ENCODE measurements around the gene CLCN2. TPM values are rescaled to one million over a fixed set of nuclear protein-coding genes. Genes with fewer than 3 reads are reported as not detected.

CLCN2 gene
- total RNA-seq, 1 donor from 2014 or later: 8.1 TPM

DNA sequence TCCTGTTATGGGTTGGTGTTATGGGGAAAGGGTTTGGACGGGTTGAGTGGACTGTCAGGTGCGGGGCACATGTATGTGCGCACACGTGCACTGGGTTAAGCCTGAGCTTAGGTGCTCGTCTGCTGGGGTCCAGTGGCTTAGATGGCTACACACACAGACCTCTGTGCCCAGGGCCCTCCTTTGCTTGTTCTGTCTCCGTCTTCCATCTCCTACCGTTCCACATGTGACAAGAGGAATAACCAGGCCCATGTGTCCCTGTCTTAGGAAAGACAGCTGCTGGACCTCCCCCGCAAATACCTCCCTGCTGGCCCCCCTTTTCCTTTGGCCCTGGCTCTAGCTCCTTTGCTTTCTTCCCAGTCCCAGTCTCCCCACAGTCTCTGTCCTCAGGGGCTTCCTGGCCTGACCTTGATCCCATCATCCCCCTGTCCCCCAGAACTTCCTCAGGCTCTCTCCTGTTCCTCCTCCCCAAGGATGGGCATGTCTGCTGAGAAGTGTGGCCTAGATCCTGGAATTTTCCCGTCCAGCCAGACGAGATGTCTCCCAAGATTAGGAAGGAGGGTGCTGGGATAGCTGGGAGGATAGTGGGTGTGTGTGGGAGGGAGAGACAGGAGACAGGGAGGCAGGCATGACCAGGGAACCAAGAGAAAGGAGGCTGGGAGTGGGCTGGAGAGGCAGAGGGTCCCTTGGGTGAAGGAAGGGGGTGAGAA is 17.4 kb upstream of the CLCN2 start:
- no peaks in the 10 kb centered on the region for H3K36me3 ChIP-seq
- peak in 1 of 2 donors; percentile 9 for TF ChIP-seq POLR2AphosphoS5 (IDR thresholded peaks at IDR 0.05; ENCODE audit: insufficient read depth in 1 of 2, low read depth in 1 of 2)
- TF ChIP-seq, protein P1, sequence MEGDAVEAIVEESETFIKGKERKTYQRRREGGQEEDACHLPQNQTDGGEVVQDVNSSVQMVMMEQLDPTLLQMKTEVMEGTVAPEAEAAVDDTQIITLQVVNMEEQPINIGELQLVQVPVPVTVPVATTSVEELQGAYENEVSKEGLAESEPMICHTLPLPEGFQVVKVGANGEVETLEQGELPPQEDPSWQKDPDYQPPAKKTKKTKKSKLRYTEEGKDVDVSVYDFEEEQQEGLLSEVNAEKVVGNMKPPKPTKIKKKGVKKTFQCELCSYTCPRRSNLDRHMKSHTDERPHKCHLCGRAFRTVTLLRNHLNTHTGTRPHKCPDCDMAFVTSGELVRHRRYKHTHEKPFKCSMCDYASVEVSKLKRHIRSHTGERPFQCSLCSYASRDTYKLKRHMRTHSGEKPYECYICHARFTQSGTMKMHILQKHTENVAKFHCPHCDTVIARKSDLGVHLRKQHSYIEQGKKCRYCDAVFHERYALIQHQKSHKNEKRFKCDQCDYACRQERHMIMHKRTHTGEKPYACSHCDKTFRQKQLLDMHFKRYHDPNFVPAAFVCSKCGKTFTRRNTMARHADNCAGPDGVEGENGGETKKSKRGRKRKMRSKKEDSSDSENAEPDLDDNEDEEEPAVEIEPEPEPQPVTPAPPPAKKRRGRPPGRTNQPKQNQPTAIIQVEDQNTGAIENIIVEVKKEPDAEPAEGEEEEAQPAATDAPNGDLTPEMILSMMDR (IDR thresholded peaks at IDR 0.05): no peak
- TF ChIP-seq POLR2A (IDR thresholded peaks at IDR 0.05): no peak
- no peak for DNase-seq (ENCODE audit: extremely low spot score in 2 of 2)
- H3K27ac ChIP-seq: peak overlapping the region; percentile 91
- no peaks in the 10 kb centered on the region for H3K27me3 ChIP-seq
- intact Hi-C loops (cut with DNase I): loop anchor here (10.0 kb wide), 1 partner anchor 136 kb away; no protein-coding TSS in a partner anchor
- peak overlapping the region; percentile 44 to 89 for H3K4me3 ChIP-seq
- no peaks in the 10 kb centered on the region for H3K9me3 ChIP-seq
- H3K4me1 ChIP-seq: peaks cover 34% of the 10 kb centered on the region

GRCh38 chr3:184377882-184378445 is 16.6 kb upstream of the CLCN2 start, which contains the start of gene THPO:
TSS of gene THPO (minus strand) at chr3:184378207. CDS start at chr3:184376259, 1,948 bp downstream.
- H3K4me1 ChIP-seq: peaks cover 43% of the 10 kb centered on the region
- H3K4me3 ChIP-seq: peak within 1 kb of the TSS; percentile 44 to 89
- H3K27me3 ChIP-seq: no peaks in the 10 kb centered on the region
- no peaks in the 10 kb centered on the region for H3K36me3 ChIP-seq
- DNase-seq (ENCODE audit: extremely low spot score in 2 of 2): no peak
- H3K27ac ChIP-seq: peak within 1 kb of the TSS; percentile 91
- TF ChIP-seq, protein P1 (IDR thresholded peaks at IDR 0.05): no peak
- TF ChIP-seq POLR2AphosphoS5 (IDR thresholded peaks at IDR 0.05; ENCODE audit: insufficient read depth in 1 of 2, low read depth in 1 of 2) (no peak), POLR2A (IDR thresholded peaks at IDR 0.05) (no peak)
- H3K9me3 ChIP-seq: no peaks in the 10 kb centered on the region
- intact Hi-C loops (cut with DNase I): loop anchor here (10.0 kb wide), 1 partner anchor 137 kb away; no protein-coding TSS in a partner anchor

- no peak for DNase-seq (ENCODE audit: extremely low spot score in 2 of 2)
- no peaks in the 10 kb centered on the region for H3K36me3 ChIP-seq
- TF ChIP-seq, protein P1 (IDR thresholded peaks at IDR 0.05): no peak
- TF ChIP-seq POLR2A (IDR thresholded peaks at IDR 0.05) (no peak), POLR2AphosphoS5 (IDR thresholded peaks at IDR 0.05; ENCODE audit: insufficient read depth in 1 of 2, low read depth in 1 of 2) (no peak)
- H3K27me3 ChIP-seq: no peaks in the 10 kb centered on the region
- peak overlapping the region; percentile 91 for H3K27ac ChIP-seq
- no peaks in the 10 kb centered on the region for H3K9me3 ChIP-seq
- peaks cover 47% of the 10 kb centered on the region for H3K4me1 ChIP-seq
- intact Hi-C loops (cut with DNase I): loop anchor here (10.0 kb wide), 1 partner anchor 137 kb away; no protein-coding TSS in a partner anchor
- no peak overlapping the region for H3K4me3 ChIP-seq
Measured at GRCh38 chr3:184377374-184377773, 16.0 kb upstream of the CLCN2 start.

GRCh38 chr3:184375747-184376461 is 14.5 kb upstream of the CLCN2 start:
- Histone ChIP-seq H3K9me3 (no peaks in the 10 kb centered on the region), H3K4me1 (peaks cover 47% of the 10 kb centered on the region), H3K27ac (no peak overlapping the region), H3K4me3 (no peak overlapping the region), H3K36me3 (no peaks in the 10 kb centered on the region), H3K27me3 (no peaks in the 10 kb centered on the region)
- intact Hi-C loops (cut with DNase I): loop anchor here (10.0 kb wide), 1 partner anchor 139 kb away; no protein-coding TSS in a partner anchor
- no peak for DNase-seq (ENCODE audit: extremely low spot score in 2 of 2)
- TF ChIP-seq POLR2A (IDR thresholded peaks at IDR 0.05): no peak
- TF ChIP-seq POLR2AphosphoS5 (IDR thresholded peaks at IDR 0.05; ENCODE audit: insufficient read depth in 1 of 2, low read depth in 1 of 2): no peak
- TF ChIP-seq, protein P1 (IDR thresholded peaks at IDR 0.05): no peak

Data from vagina (tissue), 2 donors.